ENCODE data around the gene SHISA5. TPM values are rescaled to one million over a fixed set of nuclear protein-coding genes. Genes with fewer than 3 reads are reported as not detected.

Gene SHISA5
- total and polyA plus RNA-seq, 10 of the 15 experiments (the other 5 are each of a cell fraction or from before 2014, with no cell fraction given): 17.1 to 148 (median 67.3) TPM

DNA sequence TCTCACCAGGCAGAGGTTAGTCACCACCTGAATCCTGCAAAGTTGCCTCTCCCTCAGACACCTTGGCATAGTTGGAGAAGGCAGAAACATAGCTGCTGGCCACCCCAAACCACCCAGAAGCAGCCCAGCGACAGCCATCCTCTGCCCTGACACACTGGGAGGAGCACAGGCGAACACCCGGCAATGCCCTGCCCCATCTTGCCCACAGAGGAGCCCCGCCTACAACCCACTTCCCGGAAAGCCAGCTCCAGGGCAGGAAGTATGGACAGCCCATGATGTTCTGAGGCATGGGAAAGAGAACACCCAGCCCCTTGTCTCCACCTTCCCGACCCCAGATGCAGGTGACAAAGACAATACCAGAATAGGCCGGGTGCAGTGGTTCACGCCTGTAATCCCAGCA lies 12.6 kb upstream of the SHISA5 start:
- H3K4me3 ChIP-seq: no peak overlapping the region
- CTCF ChIA-PET: no interaction called here

More for the DNA sequence above, 12.6 kb upstream of the SHISA5 start:
- Histone ChIP-seq H3K27me3 (replicated peaks in 1 of 2; ENCODE audit: control insufficient read depth in 2 of 2, insufficient read depth in 2 of 2, low read length in 1 of 2) (no peaks in the 10 kb centered on the region), H3K79me2 (ENCODE audit: control insufficient read depth, insufficient read depth, low read length) (no peaks in the 10 kb centered on the region), H2AFZ (ENCODE audit: control insufficient read depth, low read depth, low read length) (no peak overlapping the region), H3K36me3 (ENCODE audit: control insufficient read depth in 2 of 2, insufficient read depth in 2 of 2, low read length in 1 of 2) (peaks cover 0 to 11% of the 10 kb centered on the region in 2 experiments; a peak in 3 of 4 replicates), H4K20me1 (ENCODE audit: control insufficient read depth, insufficient read depth) (no peaks in the 10 kb centered on the region; the same call in 1 of the 2 replicates), H3K4me1 (ENCODE audit: control insufficient read depth, insufficient read depth, low read length) (peaks cover 12% of the 10 kb centered on the region), H3K9me3 (replicated peaks; ENCODE audit: control insufficient read depth, insufficient read depth, low read length) (no peaks in the 10 kb centered on the region), H3K9ac (ENCODE audit: control insufficient read depth, insufficient read depth, low read length) (no peak overlapping the region), H3K4me2 (ENCODE audit: control insufficient read depth, insufficient read depth) (no peak overlapping the region), H3K27ac (ENCODE audit: control insufficient read depth, insufficient read depth) (no peak overlapping the region)
- FAIRE-seq (no peak), DNase-seq (ENCODE audit: low read depth, low spot score) (no peak), ATAC-seq (no peak)
- BruUV-seq (replicated peaks): no TSS peak
- intact Hi-C loops (cut with micrococcal nuclease; ENCODE audit: unreplicated experiment): no loop called here
- in situ Hi-C loops (cut with MboI): no loop called here
- ChIA-PET POLR2A (no interaction called here), SMC1A (ENCODE audit: uncharacterized antibody, unreplicated experiment) (interaction anchor here (1.7 kb wide), 1 partner anchor 42 kb away, joined by 3 read pairs; no protein-coding TSS in a partner anchor), RAD21 (ENCODE audit: unreplicated experiment) (no interaction called here)
- TF ChIP-seq, protein P1, sequence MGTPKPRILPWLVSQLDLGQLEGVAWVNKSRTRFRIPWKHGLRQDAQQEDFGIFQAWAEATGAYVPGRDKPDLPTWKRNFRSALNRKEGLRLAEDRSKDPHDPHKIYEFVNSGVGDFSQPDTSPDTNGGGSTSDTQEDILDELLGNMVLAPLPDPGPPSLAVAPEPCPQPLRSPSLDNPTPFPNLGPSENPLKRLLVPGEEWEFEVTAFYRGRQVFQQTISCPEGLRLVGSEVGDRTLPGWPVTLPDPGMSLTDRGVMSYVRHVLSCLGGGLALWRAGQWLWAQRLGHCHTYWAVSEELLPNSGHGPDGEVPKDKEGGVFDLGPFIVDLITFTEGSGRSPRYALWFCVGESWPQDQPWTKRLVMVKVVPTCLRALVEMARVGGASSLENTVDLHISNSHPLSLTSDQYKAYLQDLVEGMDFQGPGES (IDR thresholded peaks at IDR 0.05): no peak
- TF ChIP-seq ZNF622 (IDR thresholded peaks at IDR 0.05) (no peak), MYC (IDR thresholded peaks at IDR 0.05; ENCODE audit: insufficient read depth, insufficient read length, insufficient replicate concordance, low read length, severe bottlenecking) (no peak), KDM1A (IDR thresholded peaks at IDR 0.05; ENCODE audit: borderline replicate concordance) (no peak), NRF1 (conservative IDR thresholded peaks at IDR 0.05; ENCODE audit: low read depth, low read length) (no peak), TAF1 (IDR thresholded peaks at IDR 0.05; ENCODE audit: borderline replicate concordance, low read depth, low read length) (no peak), EGR1 (IDR thresholded peaks at IDR 0.05; ENCODE audit: borderline replicate concordance in 1 of 2, low read depth in 2 of 2, low read length in 2 of 2) (no peak), PML (IDR thresholded peaks at IDR 0.05; ENCODE audit: low read length) (no peak), RUNX3 (IDR thresholded peaks at IDR 0.05; ENCODE audit: low read length) (no peak), WRNIP1 (IDR thresholded peaks at IDR 0.05; ENCODE audit: borderline replicate concordance, low read depth, low read length) (no peak), BMI1 (IDR thresholded peaks at IDR 0.05; ENCODE audit: borderline replicate concordance) (no peak), SPI1 (IDR thresholded peaks at IDR 0.05; ENCODE audit: borderline replicate concordance, insufficient read depth, low read depth, low read length) (no peak), PAX5 (IDR thresholded peaks at IDR 0.05; ENCODE audit: borderline replicate concordance, low read depth, low read length) (no peak), ZNF217 (IDR thresholded peaks at IDR 0.05) (no peak), HDAC6 (IDR thresholded peaks at IDR 0.05; ENCODE audit: unreplicated experiment) (no peak), ZZZ3 (IDR thresholded peaks at IDR 0.05; ENCODE audit: control insufficient read depth, insufficient read length, low read depth) (no peak), FOXM1 (IDR thresholded peaks at IDR 0.05; ENCODE audit: low read depth, low read length) (no peak), SMAD5 (IDR thresholded peaks at IDR 0.05; ENCODE audit: low read depth) (no peak)
- TF ChIP-seq, protein P2, sequence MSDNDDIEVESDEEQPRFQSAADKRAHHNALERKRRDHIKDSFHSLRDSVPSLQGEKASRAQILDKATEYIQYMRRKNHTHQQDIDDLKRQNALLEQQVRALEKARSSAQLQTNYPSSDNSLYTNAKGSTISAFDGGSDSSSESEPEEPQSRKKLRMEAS (IDR thresholded peaks at IDR 0.05; ENCODE audit: low read depth, low read length): no peak
- TF ChIP-seq, protein P3, sequence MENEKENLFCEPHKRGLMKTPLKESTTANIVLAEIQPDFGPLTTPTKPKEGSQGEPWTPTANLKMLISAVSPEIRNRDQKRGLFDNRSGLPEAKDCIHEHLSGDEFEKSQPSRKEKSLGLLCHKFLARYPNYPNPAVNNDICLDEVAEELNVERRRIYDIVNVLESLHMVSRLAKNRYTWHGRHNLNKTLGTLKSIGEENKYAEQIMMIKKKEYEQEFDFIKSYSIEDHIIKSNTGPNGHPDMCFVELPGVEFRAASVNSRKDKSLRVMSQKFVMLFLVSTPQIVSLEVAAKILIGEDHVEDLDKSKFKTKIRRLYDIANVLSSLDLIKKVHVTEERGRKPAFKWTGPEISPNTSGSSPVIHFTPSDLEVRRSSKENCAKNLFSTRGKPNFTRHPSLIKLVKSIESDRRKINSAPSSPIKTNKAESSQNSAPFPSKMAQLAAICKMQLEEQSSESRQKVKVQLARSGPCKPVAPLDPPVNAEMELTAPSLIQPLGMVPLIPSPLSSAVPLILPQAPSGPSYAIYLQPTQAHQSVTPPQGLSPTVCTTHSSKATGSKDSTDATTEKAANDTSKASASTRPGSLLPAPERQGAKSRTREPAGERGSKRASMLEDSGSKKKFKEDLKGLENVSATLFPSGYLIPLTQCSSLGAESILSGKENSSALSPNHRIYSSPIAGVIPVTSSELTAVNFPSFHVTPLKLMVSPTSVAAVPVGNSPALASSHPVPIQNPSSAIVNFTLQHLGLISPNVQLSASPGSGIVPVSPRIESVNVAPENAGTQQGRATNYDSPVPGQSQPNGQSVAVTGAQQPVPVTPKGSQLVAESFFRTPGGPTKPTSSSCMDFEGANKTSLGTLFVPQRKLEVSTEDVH (IDR thresholded peaks at IDR 0.05; ENCODE audit: low read depth, partially characterized antibody): no peak
- 79% methylated on average over 8 of the region's 8 CpGs for WGBS (ENCODE audit: insufficient coverage, insufficient replicate concordance, low lambda C conversion rate, missing lambda C conversion rate)
